ENCODE data around the gene DOCK9.
"Not testable (repeated sequence)": the region's sequence is repeated elsewhere in the genome, so short reads cannot be mapped to it uniquely, and the experiment has no call there.

DOCK9 gene

GRCh38 chr13:98909016-98909415, 68.8 kb downstream of the DOCK9 start:
- no peak for DNase-seq

GRCh38 chr13:98906746-98907502, 70.9 kb downstream of the DOCK9 start:
- no peak for DNase-seq

- DNase-seq, result no peak
Observed at GRCh38 chr13:98905199-98905598, 72.7 kb downstream of the DOCK9 start.

GRCh38 chr13:98900442-98900841, 77.4 kb downstream of the DOCK9 start:
- no peak for DNase-seq

- no peak for DNase-seq
Observed at GRCh38 chr13:98897706-98898105, 80.2 kb downstream of the DOCK9 start.

- DNase-seq, result no peak
Observed at GRCh38 chr13:98896868-98897144, 81.1 kb downstream of the DOCK9 start.

- DNase-seq, result no peak
Observed at GRCh38 chr13:98896083-98896867, 81.6 kb downstream of the DOCK9 start.

- not testable (repeated sequence) for DNase-seq
Observed at GRCh38 chr13:98894814-98895213, 83.0 kb downstream of the DOCK9 start.

GRCh38 chr13:98893371-98893770, 84.5 kb downstream of the DOCK9 start:
- no peak for DNase-seq

GRCh38 chr13:98892821-98893220, 85.0 kb downstream of the DOCK9 start:
- DNase-seq, result no peak

GRCh38 chr13:98892077-98892476, 85.8 kb downstream of the DOCK9 start:
- DNase-seq, result no peak

GRCh38 chr13:98890925-98891324, 86.9 kb downstream of the DOCK9 start:
- DNase-seq, result no peak

- DNase-seq, result no peak
Observed at GRCh38 chr13:98890186-98890585, 87.7 kb downstream of the DOCK9 start.

GRCh38 chr13:98889419-98890085, 88.3 kb downstream of the DOCK9 start:
- no peak for DNase-seq

GRCh38 chr13:98888890-98889279, 89.0 kb downstream of the DOCK9 start:
- no peak for DNase-seq

GRCh38 chr13:98888222-98888889, 89.5 kb downstream of the DOCK9 start:
- no peak for DNase-seq

GRCh38 chr13:98886587-98887230, 91.2 kb downstream of the DOCK9 start:
- no peak for DNase-seq

- DNase-seq, result no peak
Observed at GRCh38 chr13:98885600-98885999, 92.3 kb downstream of the DOCK9 start.

GRCh38 chr13:98883998-98884397, 93.9 kb downstream of the DOCK9 start:
- DNase-seq, result no peak

- no peak for DNase-seq
Observed at GRCh38 chr13:98881390-98881789, 96.5 kb downstream of the DOCK9 start.

- no peak for DNase-seq
Observed at GRCh38 chr13:98880677-98881076, 97.2 kb downstream of the DOCK9 start.

- no peak for DNase-seq
Observed at GRCh38 chr13:98879957-98880356, 97.9 kb downstream of the DOCK9 start.

- no peak for DNase-seq
Observed at GRCh38 chr13:98879127-98879520, 98.7 kb downstream of the DOCK9 start.
